Glutamatergic neuron (in vitro differentiated cells): ENCODE data around the gene RBFOX2. TPM values are rescaled to one million over a fixed set of nuclear protein-coding genes. Genes with fewer than 3 reads are reported as not detected.

ENCODE experiments used
- DNase-seq: peaks from one replicate; pipeline ENCODE4 v3.0.0; 2022
- H3K27ac Mint-ChIP-seq: one replicate; pipeline ENCODE4 v1.8.0; 2020; ENCODE audit warnings: mild to moderate bottlenecking, mixed read lengths, inconsistent platforms; ENCODE audit not compliant: unreplicated experiment
- H3K27me3 Mint-ChIP-seq: one replicate; pipeline ENCODE4 v1.8.0; 2020; ENCODE audit warnings: mild to moderate bottlenecking, moderate library complexity, mixed read lengths, inconsistent platforms; ENCODE audit not compliant: unreplicated experiment
- H3K36me3 Mint-ChIP-seq: one replicate; pipeline ENCODE4 v1.8.0; 2020; ENCODE audit warnings: mild to moderate bottlenecking, mixed read lengths, inconsistent platforms; ENCODE audit not compliant: unreplicated experiment
- H3K4me1 Mint-ChIP-seq: one replicate; pipeline ENCODE4 v1.8.0; 2020; ENCODE audit warnings: mild to moderate bottlenecking, low read depth, mixed read lengths, inconsistent platforms; ENCODE audit not compliant: unreplicated experiment
- H3K4me3 Mint-ChIP-seq: one replicate; pipeline ENCODE4 v1.8.0; 2020; ENCODE audit warnings: mild to moderate bottlenecking, mixed read lengths, inconsistent platforms; ENCODE audit not compliant: unreplicated experiment
- H3K9me3 Mint-ChIP-seq: one replicate; pipeline ENCODE4 v1.8.0; 2020; ENCODE audit warnings: mild to moderate bottlenecking, moderate library complexity, mixed read lengths, inconsistent platforms; ENCODE audit not compliant: unreplicated experiment
- CTCF ChIP-seq: fragments of 200-600 bp; sonication (generic); IDR thresholded peaks from one replicate; pipeline ENCODE4 v1.5.0; 2021; ENCODE audit not compliant: partially characterized antibody, unreplicated experiment
- total RNA-seq: library from RNA; stranded (reverse); fragmentation: NEBNext Ultra II Directional; extraction: Animal tissue kit (Norgen Biotek cat#: 25700); gene quantifications from one replicate; pipeline ENCODE4 v1.2.1, GENCODE V29; 2021; ENCODE audit not compliant: unreplicated experiment

RBFOX2 gene
- total RNA-seq, 1 donor from 2014 or later: 380 TPM

- Mint-ChIP-seq H3K27ac (no peak overlapping the region), H3K4me1 (peaks cover 13% of the 10 kb centered on the region)
Observed at GRCh38 chr22:35746946-35747703, 281.5 kb downstream of the RBFOX2 start.

GRCh38 chr22:35746248-35746647, 282.4 kb downstream of the RBFOX2 start:
- no peak for TF ChIP-seq CTCF
- H3K27me3 Mint-ChIP-seq: no peaks in the 10 kb centered on the region
- peaks cover 11% of the 10 kb centered on the region for H3K9me3 Mint-ChIP-seq
- H3K27ac Mint-ChIP-seq: no peak overlapping the region
- H3K36me3 Mint-ChIP-seq: no peaks in the 10 kb centered on the region
- H3K4me1 Mint-ChIP-seq: peaks cover 11% of the 10 kb centered on the region
- DNase-seq: no peak
- H3K4me3 Mint-ChIP-seq: no peak overlapping the region

More at GRCh38 chr22:35746946-35747703, 281.5 kb downstream of the RBFOX2 start:
- H3K4me3 Mint-ChIP-seq: no peak overlapping the region
- TF ChIP-seq CTCF: no peak
- H3K27me3 Mint-ChIP-seq: no peaks in the 10 kb centered on the region
- no peaks in the 10 kb centered on the region for H3K36me3 Mint-ChIP-seq
- DNase-seq: no peak
- H3K9me3 Mint-ChIP-seq: peaks cover 7% of the 10 kb centered on the region

- Mint-ChIP-seq H3K27ac (no peak overlapping the region), H3K36me3 (no peaks in the 10 kb centered on the region), H3K27me3 (peaks cover 4% of the 10 kb centered on the region), H3K4me3 (no peak overlapping the region), H3K9me3 (peaks cover 7% of the 10 kb centered on the region), H3K4me1 (peaks cover 16% of the 10 kb centered on the region)
- no peak for TF ChIP-seq CTCF
- no peak for DNase-seq
Observed at GRCh38 chr22:35743326-35743860, 285.2 kb downstream of the RBFOX2 start.

GRCh38 chr22:35742342-35743100, 286.1 kb downstream of the RBFOX2 start:
- Mint-ChIP-seq H3K36me3 (peaks cover 4% of the 10 kb centered on the region), H3K9me3 (peaks cover 7% of the 10 kb centered on the region), H3K27ac (no peak overlapping the region), H3K4me3 (no peak overlapping the region), H3K27me3 (peaks cover 9% of the 10 kb centered on the region), H3K4me1 (peaks cover 16% of the 10 kb centered on the region)
- no peak for TF ChIP-seq CTCF
- no peak for DNase-seq
